Measurements from ENCODE around the gene GNAI3.

The GNAI3 gene

GRCh38 chr1:109531826-109532364 lies 16.5 kb upstream of the GNAI3 start:
- DNase-seq: no peak

GRCh38 chr1:109532365-109533136 lies 15.9 kb upstream of the GNAI3 start:
- TF ChIP-seq POLR2A (IDR thresholded peaks at IDR 0.05; ENCODE audit: low read length): no peak
- TF ChIP-seq GATA1 (IDR thresholded peaks at IDR 0.05; ENCODE audit: low read depth, low read length): no peak
- DNase-seq: peak; percentile 74 to 88

More at GRCh38 chr1:109531826-109532364, 16.5 kb upstream of the GNAI3 start:
- no peak for TF ChIP-seq GATA1 (IDR thresholded peaks at IDR 0.05; ENCODE audit: low read depth, low read length)
- TF ChIP-seq POLR2A (IDR thresholded peaks at IDR 0.05; ENCODE audit: low read length): no peak

GRCh38 chr1:109534307-109534858 lies 14.0 kb upstream of the GNAI3 start:
- no peak for DNase-seq
- TF ChIP-seq POLR2A (IDR thresholded peaks at IDR 0.05; ENCODE audit: low read length) (no peak), GATA1 (IDR thresholded peaks at IDR 0.05; ENCODE audit: low read depth, low read length) (no peak)

GRCh38 chr1:109535481-109535880 lies 12.9 kb upstream of the GNAI3 start:
- TF ChIP-seq POLR2A (IDR thresholded peaks at IDR 0.05; ENCODE audit: low read length): no peak
- TF ChIP-seq GATA1 (IDR thresholded peaks at IDR 0.05; ENCODE audit: low read depth, low read length): no peak
- DNase-seq: no peak

GRCh38 chr1:109535971-109536491 lies 12.4 kb upstream of the GNAI3 start:
- DNase-seq: no peak

GRCh38 chr1:109537450-109538178 lies 10.8 kb upstream of the GNAI3 start:
- TF ChIP-seq POLR2A (IDR thresholded peaks at IDR 0.05; ENCODE audit: low read length) (no peak), GATA1 (IDR thresholded peaks at IDR 0.05; ENCODE audit: low read depth, low read length) (no peak)
- DNase-seq: no peak

More at GRCh38 chr1:109535971-109536491, 12.4 kb upstream of the GNAI3 start:
- TF ChIP-seq POLR2A (IDR thresholded peaks at IDR 0.05; ENCODE audit: low read length) (no peak), GATA1 (IDR thresholded peaks at IDR 0.05; ENCODE audit: low read depth, low read length) (no peak)

GRCh38 chr1:109538827-109539555 lies 9.4 kb upstream of the GNAI3 start:
- TF ChIP-seq GATA1 (IDR thresholded peaks at IDR 0.05; ENCODE audit: low read depth, low read length): no peak
- TF ChIP-seq POLR2A (IDR thresholded peaks at IDR 0.05; ENCODE audit: low read length): no peak
- no peak for DNase-seq

- no peak for DNase-seq
- TF ChIP-seq GATA1 (IDR thresholded peaks at IDR 0.05; ENCODE audit: low read depth, low read length) (no peak), POLR2A (IDR thresholded peaks at IDR 0.05; ENCODE audit: low read length) (no peak)
Observed at GRCh38 chr1:109539676-109540075, 8.7 kb upstream of the GNAI3 start, which contains the start of gene GPR61. GPR61 (plus strand) TSS chr1:109539872; CDS start chr1:109543023, 3,151 bp downstream.

GRCh38 chr1:109541102-109541501 lies 7.3 kb upstream of the GNAI3 start:
- no peak for TF ChIP-seq GATA1 (IDR thresholded peaks at IDR 0.05; ENCODE audit: low read depth, low read length)
- TF ChIP-seq POLR2A (IDR thresholded peaks at IDR 0.05; ENCODE audit: low read length): no peak
- no peak for DNase-seq

GRCh38 chr1:109542657-109543056 lies 5.8 kb upstream of the GNAI3 start:
- no peak for DNase-seq
- no peak for TF ChIP-seq POLR2A (IDR thresholded peaks at IDR 0.05; ENCODE audit: low read length)
- TF ChIP-seq GATA1 (IDR thresholded peaks at IDR 0.05; ENCODE audit: low read depth, low read length): no peak

- DNase-seq: no peak
- no peak for TF ChIP-seq GATA1 (IDR thresholded peaks at IDR 0.05; ENCODE audit: low read depth, low read length)
- no peak for TF ChIP-seq POLR2A (IDR thresholded peaks at IDR 0.05; ENCODE audit: low read length)
Observed at GRCh38 chr1:109543283-109543987, 5.0 kb upstream of the GNAI3 start.

- DNase-seq: no peak
- TF ChIP-seq GATA1 (IDR thresholded peaks at IDR 0.05; ENCODE audit: low read depth, low read length) (no peak), POLR2A (IDR thresholded peaks at IDR 0.05; ENCODE audit: low read length) (no peak)
Observed at GRCh38 chr1:109543988-109544735, 4.3 kb upstream of the GNAI3 start.
